H9 (cell line): ENCODE measurements around the gene UQCRC2. TPM values are rescaled to one million over a fixed set of nuclear protein-coding genes. Genes with fewer than 3 reads are reported as not detected.

ENCODE experiments used
- DNase-seq: peaks from one replicate; pipeline ENCODE4 v3.0.0-alpha.2; 2017
- H2AFZ ChIP-seq: one replicate; pipeline ENCODE4 v1.6.1; 2013; ENCODE audit warnings: mild to moderate bottlenecking, low read length, control low read depth, moderate library complexity
- H2AK5ac ChIP-seq: 2 replicates; pipeline ENCODE4 v1.6.1; 2013; ENCODE audit warnings: low read length, control low read depth, mixed read lengths; ENCODE audit not compliant: insufficient read length
- H2BK120ac ChIP-seq: one replicate; pipeline ENCODE4 v1.6.1; 2013; ENCODE audit warnings: low read depth, mild to moderate bottlenecking, low read length, control low read depth, inconsistent platforms; ENCODE audit not compliant: poor library complexity, severe bottlenecking
- H2BK12ac ChIP-seq: 2 replicates; pipeline ENCODE4 v1.6.1; 2013; ENCODE audit warnings: low read length, control low read depth, mixed read lengths, low read depth; ENCODE audit not compliant: insufficient read length
- H2BK15ac ChIP-seq: 2 replicates; pipeline ENCODE4 v1.6.1; 2013; ENCODE audit warnings: low read depth, low read length, control low read depth
- H2BK20ac ChIP-seq: one replicate; pipeline ENCODE4 v1.6.1; 2013; ENCODE audit warnings: low read depth, mild to moderate bottlenecking, low read length, control low read depth, inconsistent platforms; ENCODE audit not compliant: poor library complexity, severe bottlenecking
- H2BK5ac ChIP-seq: 2 replicates; pipeline ENCODE4 v1.6.1; 2013; ENCODE audit warnings: low read length, control low read depth, mixed read lengths; ENCODE audit not compliant: insufficient read length
- H3K14ac ChIP-seq: 2 replicates; pipeline ENCODE4 v1.6.1; 2013; ENCODE audit warnings: low read length, control low read depth; ENCODE audit not compliant: insufficient read depth
- H3K18ac ChIP-seq: 2 replicates; pipeline ENCODE4 v1.6.1; 2013; ENCODE audit warnings: low read depth, mild to moderate bottlenecking, mixed read lengths, low read length, control low read depth; ENCODE audit not compliant: insufficient read length
- H3K23ac ChIP-seq: 2 replicates; pipeline ENCODE4 v1.6.1; 2013; ENCODE audit warnings: low read length, control low read depth, mixed read lengths, low read depth; ENCODE audit not compliant: insufficient read length
- H3K23me2 ChIP-seq: 2 replicates; pipeline ENCODE4 v1.6.1; 2013; ENCODE audit warnings: low read depth, mild to moderate bottlenecking, mixed read lengths, low read length, control low read depth; ENCODE audit not compliant: insufficient read length, poor library complexity, severe bottlenecking
- H3K27ac ChIP-seq: 2 replicates; pipeline ENCODE4 v1.5.1; 2013; ENCODE audit warnings: low read length, control low read depth, mixed read lengths, low read depth; ENCODE audit not compliant: insufficient read length
- H3K27me3 ChIP-seq: 2 replicates; pipeline ENCODE4 v1.6.1; 2013; ENCODE audit warnings: low read length, control low read depth, inconsistent platforms; ENCODE audit not compliant: insufficient read depth
- H3K4ac ChIP-seq: 2 replicates; pipeline ENCODE4 v1.6.1; 2013; ENCODE audit warnings: low read depth, mild to moderate bottlenecking, control low read depth, inconsistent platforms, low read length, moderate library complexity
- H3K4me1 ChIP-seq: 2 replicates; pipeline ENCODE4 v1.6.1; 2013; ENCODE audit warnings: low read length, control low read depth, inconsistent platforms; ENCODE audit not compliant: insufficient read depth
- H3K4me2 ChIP-seq: 2 replicates; pipeline ENCODE4 v1.6.1; 2013; ENCODE audit warnings: low read length, control low read depth, mixed read lengths; ENCODE audit not compliant: insufficient read length, insufficient read depth
- H3K56ac ChIP-seq: 2 replicates; pipeline ENCODE4 v1.6.1; 2013; ENCODE audit warnings: low read depth, mild to moderate bottlenecking, mixed read lengths, low read length, control low read depth; ENCODE audit not compliant: insufficient read length
- H3K79me1 ChIP-seq: 2 replicates; pipeline ENCODE4 v1.6.1; 2013; ENCODE audit warnings: low read depth, mild to moderate bottlenecking, moderate library complexity, low read length, control low read depth, inconsistent platforms; ENCODE audit not compliant: insufficient read depth, poor library complexity, severe bottlenecking
- H3K79me2 ChIP-seq: 2 replicates; pipeline ENCODE4 v1.6.1; 2013; ENCODE audit warnings: low read length, control low read depth, inconsistent platforms; ENCODE audit not compliant: insufficient read depth
- H3K9ac ChIP-seq: 2 replicates; pipeline ENCODE4 v1.6.1; 2013; ENCODE audit warnings: low read length, control low read depth, mixed read lengths; ENCODE audit not compliant: insufficient read length; ENCODE audit errors: extremely low read depth
- H3K9me3 ChIP-seq: one replicate; pipeline ENCODE4 v1.6.1; 2013; ENCODE audit warnings: low read depth, low read length, inconsistent platforms; ENCODE audit not compliant: control insufficient read depth
- H3T11ph ChIP-seq: one replicate; pipeline ENCODE4 v1.6.1; 2013; ENCODE audit warnings: mild to moderate bottlenecking, low read length, control low read depth, inconsistent platforms
- H4K20me1 ChIP-seq: one replicate; pipeline ENCODE4 v1.6.1; 2013; ENCODE audit not compliant: control insufficient read depth, insufficient read length, insufficient read depth
- H4K5ac ChIP-seq: 2 replicates; pipeline ENCODE4 v1.6.1; 2013; ENCODE audit warnings: low read depth, mild to moderate bottlenecking, mixed read lengths, low read length, control low read depth; ENCODE audit not compliant: insufficient read length
- H4K8ac ChIP-seq: replicated peaks from 2 replicates; pipeline ENCODE4 v1.6.1; 2013; ENCODE audit warnings: low read length, control low read depth, mixed read lengths, low read depth; ENCODE audit not compliant: insufficient read length
- H4K91ac ChIP-seq: 2 replicates; pipeline ENCODE4 v1.6.1; 2013; ENCODE audit warnings: low read depth, mild to moderate bottlenecking, moderate library complexity, mixed read lengths, low read length, control low read depth; ENCODE audit not compliant: insufficient read length
- H3K27ac Mint-ChIP-seq, 3 experiments: 2 replicates in 2 of 3; 3 replicates in 1 of 3; pipeline ENCODE4 v1.8.0; 2020 to 2021; ENCODE audit warnings: mixed read lengths in 3 of 3, mild to moderate bottlenecking in 1 of 3, moderate library complexity in 1 of 3
- H3K27me3 Mint-ChIP-seq: 2 replicates; pipeline ENCODE4 v1.8.0; 2021; ENCODE audit warnings: low read depth, mild to moderate bottlenecking, moderate library complexity, mixed read lengths
- H3K36me3 Mint-ChIP-seq, 3 experiments: 2 replicates in 2 of 3; 3 replicates in 1 of 3; pipeline ENCODE4 v1.8.0; 2020 to 2021; ENCODE audit warnings: low read depth in 3 of 3, mixed read lengths in 3 of 3; ENCODE audit not compliant: insufficient read depth in 1 of 3
- H3K4me1 Mint-ChIP-seq, 2 experiments: 2 replicates each; pipeline ENCODE4 v1.8.0; 2020; ENCODE audit warnings: mixed read lengths in 2 of 2
- H3K4me3 Mint-ChIP-seq, 2 experiments: 2 replicates in 1 of 2; 3 replicates in 1 of 2; pipeline ENCODE4 v1.8.0; 2020 to 2021; ENCODE audit warnings: mild to moderate bottlenecking in 2 of 2, mixed read lengths in 2 of 2, moderate library complexity in 1 of 2
- H3K9me3 Mint-ChIP-seq, 2 experiments: 2 replicates in 1 of 2; 3 replicates in 1 of 2; pipeline ENCODE4 v1.8.0; 2020; ENCODE audit warnings: mild to moderate bottlenecking in 2 of 2, mixed read lengths in 2 of 2, moderate library complexity in 1 of 2
- WGBS: extraction: QIAGEN DNeasy Blood & Tissue Kit; methylation state at CpG from one replicate; pipeline ENCODE4 v1.1.7; 2013; ENCODE audit warnings: missing lambda C conversion rate, low lambda C conversion rate, mixed read lengths; ENCODE audit not compliant: insufficient read length; ENCODE audit errors: extremely low coverage; 5-methylcytosine and 5-hydroxymethylcytosine counted together
- total RNA-seq: library from RNA; stranded (reverse); gene quantifications from 2 replicates; pipeline ENCODE4 v1.2.1, GENCODE V29; 2021
- TF ChIP-seq, protein P1 (sequence below): fragments of 200-600 bp; sonication (generic); conservative IDR thresholded peaks from 3 replicates; pipeline ENCODE4 v1.8.0; 2021; ENCODE audit warnings: antibody characterized with exemption, mild to moderate bottlenecking

UQCRC2 gene
- total RNA-seq, 1 experiment from 2014 or later = 228 TPM

DNA sequence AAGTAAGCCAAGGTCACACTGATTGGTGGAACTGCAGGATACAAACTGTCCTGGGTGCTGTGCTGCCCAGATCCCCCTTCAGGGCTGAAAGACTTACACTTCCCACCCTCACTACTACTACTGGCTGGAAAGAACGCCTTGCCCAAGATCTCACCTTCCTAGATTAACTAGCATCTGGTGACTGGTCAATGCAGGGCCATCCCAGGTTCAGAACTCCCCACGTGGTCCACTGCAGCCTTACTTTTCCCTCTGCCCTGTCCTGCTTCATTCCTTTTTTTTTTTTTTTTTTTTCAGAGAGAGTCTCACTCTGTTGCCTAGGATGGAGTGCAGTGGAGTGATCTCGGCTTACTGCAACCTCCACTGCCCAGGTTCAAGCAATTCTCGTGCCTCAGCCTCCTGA, 50.0 kb downstream of the UQCRC2 start:
- H2BK120ac ChIP-seq = no peak overlapping the region
- Mint-ChIP-seq H3K36me3 (no peaks in the 10 kb centered on the region), H3K4me3 (no peak overlapping the region), H3K9me3 (no peaks in the 10 kb centered on the region; a peak in 1 of 5 replicates), H3K27ac (no peak overlapping the region), H3K4me1 (peaks cover 10 to 12% of the 10 kb centered on the region in 2 experiments), H3K27me3 (peaks cover 21% of the 10 kb centered on the region)
- H3K79me2 ChIP-seq = no peaks in the 10 kb centered on the region
- no peak for DNase-seq
- no peak overlapping the region for H3K4me2 ChIP-seq
- no peak overlapping the region for H2BK20ac ChIP-seq
- WGBS = no CpG with 5 or more reads among the region's 4 CpGs
- H3K9ac ChIP-seq = no peak overlapping the region
- H3K27me3 ChIP-seq = no peaks in the 10 kb centered on the region; the same call in 1 of the 2 replicates
- no peak overlapping the region for H4K91ac ChIP-seq
- no peak overlapping the region for H2BK12ac ChIP-seq
- no peaks in the 10 kb centered on the region for H3K9me3 ChIP-seq
- H3K18ac ChIP-seq = no peak overlapping the region
- no peak overlapping the region for H4K5ac ChIP-seq
- H4K8ac ChIP-seq = no peak overlapping the region
- no peak overlapping the region for H3K56ac ChIP-seq
- no peak overlapping the region for H2BK15ac ChIP-seq
- H3K23ac ChIP-seq = no peak overlapping the region
- H3K4me1 ChIP-seq = peaks cover 3% of the 10 kb centered on the region; the same call in 1 of the 2 replicates
- no peak overlapping the region for H3K4ac ChIP-seq
- H3K14ac ChIP-seq = no peak overlapping the region
- no peak overlapping the region for H2BK5ac ChIP-seq
- no peak overlapping the region for H2AK5ac ChIP-seq
- H3K27ac ChIP-seq = no peak overlapping the region
- TF ChIP-seq, protein P1, sequence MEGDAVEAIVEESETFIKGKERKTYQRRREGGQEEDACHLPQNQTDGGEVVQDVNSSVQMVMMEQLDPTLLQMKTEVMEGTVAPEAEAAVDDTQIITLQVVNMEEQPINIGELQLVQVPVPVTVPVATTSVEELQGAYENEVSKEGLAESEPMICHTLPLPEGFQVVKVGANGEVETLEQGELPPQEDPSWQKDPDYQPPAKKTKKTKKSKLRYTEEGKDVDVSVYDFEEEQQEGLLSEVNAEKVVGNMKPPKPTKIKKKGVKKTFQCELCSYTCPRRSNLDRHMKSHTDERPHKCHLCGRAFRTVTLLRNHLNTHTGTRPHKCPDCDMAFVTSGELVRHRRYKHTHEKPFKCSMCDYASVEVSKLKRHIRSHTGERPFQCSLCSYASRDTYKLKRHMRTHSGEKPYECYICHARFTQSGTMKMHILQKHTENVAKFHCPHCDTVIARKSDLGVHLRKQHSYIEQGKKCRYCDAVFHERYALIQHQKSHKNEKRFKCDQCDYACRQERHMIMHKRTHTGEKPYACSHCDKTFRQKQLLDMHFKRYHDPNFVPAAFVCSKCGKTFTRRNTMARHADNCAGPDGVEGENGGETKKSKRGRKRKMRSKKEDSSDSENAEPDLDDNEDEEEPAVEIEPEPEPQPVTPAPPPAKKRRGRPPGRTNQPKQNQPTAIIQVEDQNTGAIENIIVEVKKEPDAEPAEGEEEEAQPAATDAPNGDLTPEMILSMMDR = no peak
- H4K20me1 ChIP-seq = no peaks in the 10 kb centered on the region
- no peak overlapping the region for H2AFZ ChIP-seq
- H3T11ph ChIP-seq = no peak overlapping the region
- H3K79me1 ChIP-seq = no peaks in the 10 kb centered on the region
- peaks cover 12% of the 10 kb centered on the region for H3K23me2 ChIP-seq
